GM12891 (cell line): Measurements from ENCODE around the gene KIF5C.

Source experiments
- DNase-seq: peaks from one replicate; pipeline ENCODE4 v3.0.0; 2011; ENCODE audit warnings: low spot score; ENCODE audit not compliant: insufficient read length
- FAIRE-seq: peaks from 2 replicates; lab custom pipeline; 2011; peaks lifted over from hg19 to GRCh38; lab: Jason Lieb, UNC
- PAX5 ChIP-seq: IDR thresholded peaks from 2 replicates; pipeline ENCODE4 v1.6.1; 2011; ENCODE audit warnings: low read length, moderate library complexity, mild to moderate bottlenecking; ENCODE audit not compliant: insufficient read depth, severe bottlenecking
- POLR2A ChIP-seq: IDR thresholded peaks from 2 replicates; pipeline ENCODE4 v1.6.1; 2011; ENCODE audit warnings: low read depth, low read length, control low read depth
- POLR2AphosphoS5 ChIP-seq: IDR thresholded peaks from 2 replicates; pipeline ENCODE4 v1.6.1; 2011; ENCODE audit warnings: low read depth, low read length, control low read depth
- POU2F2 ChIP-seq: IDR thresholded peaks from 2 replicates; pipeline ENCODE4 v1.6.1; 2011; ENCODE audit warnings: low read depth, mild to moderate bottlenecking, control low read depth, low read length, moderate library complexity
- SPI1 ChIP-seq: IDR thresholded peaks from 2 replicates; pipeline ENCODE4 v1.6.1; 2011; ENCODE audit warnings: low read depth, low read length, control low read depth
- TAF1 ChIP-seq: IDR thresholded peaks from 2 replicates; pipeline ENCODE4 v1.6.1; 2011; ENCODE audit warnings: low read depth, low read length, control low read depth

The KIF5C gene

GRCh38 chr2:149040451-149040850 is 165.4 kb downstream of the KIF5C start:
- DNase-seq (no peak), FAIRE-seq (peak; percentile 72)
- TF ChIP-seq POLR2AphosphoS5 (no peak), POLR2A (no peak)

- FAIRE-seq, result no peak
- DNase-seq, result no peak
- TF ChIP-seq POU2F2 (no peak), POLR2A (no peak), SPI1 (no peak), TAF1 (no peak), PAX5 (no peak), POLR2AphosphoS5 (no peak)
Measured at GRCh38 chr2:149041482-149041881, 166.5 kb downstream of the KIF5C start.

GRCh38 chr2:149042881-149043280 is 167.9 kb downstream of the KIF5C start:
- no peak for DNase-seq
- no peak for TF ChIP-seq PAX5
- no peak for TF ChIP-seq POLR2A
- no peak for TF ChIP-seq TAF1
- TF ChIP-seq SPI1, result no peak
- no peak for TF ChIP-seq POU2F2
- no peak for TF ChIP-seq POLR2AphosphoS5
- FAIRE-seq, result no peak

- DNase-seq (no peak), FAIRE-seq (no peak)
- no peak for TF ChIP-seq SPI1
- no peak for TF ChIP-seq POLR2AphosphoS5
- no peak for TF ChIP-seq POLR2A
- TF ChIP-seq PAX5, result no peak
- TF ChIP-seq POU2F2, result no peak
- TF ChIP-seq TAF1, result no peak
Measured at GRCh38 chr2:149044500-149044899, 169.5 kb downstream of the KIF5C start.

GRCh38 chr2:149047118-149047517 is 172.1 kb downstream of the KIF5C start:
- DNase-seq (no peak), FAIRE-seq (no peak)
- no peak for TF ChIP-seq PAX5

- TF ChIP-seq POU2F2, result no peak
- TF ChIP-seq POLR2AphosphoS5, result no peak
- TF ChIP-seq SPI1, result no peak
- TF ChIP-seq TAF1, result no peak
- no peak for TF ChIP-seq PAX5
- TF ChIP-seq POLR2A, result no peak
- no peak for DNase-seq
- peak; percentile 64 for FAIRE-seq
Measured at GRCh38 chr2:149049142-149049541, 174.1 kb downstream of the KIF5C start.

- TF ChIP-seq POLR2AphosphoS5, result no peak
- no peak for TF ChIP-seq TAF1
- no peak for TF ChIP-seq POLR2A
- peak; percentile 84 for FAIRE-seq
- DNase-seq, result no peak
Measured at GRCh38 chr2:149050188-149050587, 175.2 kb downstream of the KIF5C start.

GRCh38 chr2:149055751-149056150 is 180.7 kb downstream of the KIF5C start:
- TF ChIP-seq POU2F2 (no peak), TAF1 (no peak), PAX5 (no peak), POLR2AphosphoS5 (no peak), POLR2A (no peak), SPI1 (no peak)
- DNase-seq (no peak), FAIRE-seq (no peak)

- peak; percentile 40 for FAIRE-seq
- no peak for DNase-seq
- TF ChIP-seq TAF1, result no peak
- no peak for TF ChIP-seq POLR2AphosphoS5
- TF ChIP-seq SPI1, result no peak
- TF ChIP-seq PAX5, result no peak
- TF ChIP-seq POLR2A, result no peak
- TF ChIP-seq POU2F2, result no peak
Measured at GRCh38 chr2:149056541-149057255, 181.7 kb downstream of the KIF5C start.

GRCh38 chr2:149057401-149057800 is 182.4 kb downstream of the KIF5C start:
- TF ChIP-seq TAF1, result no peak
- TF ChIP-seq POU2F2, result no peak
- no peak for TF ChIP-seq POLR2AphosphoS5
- no peak for TF ChIP-seq SPI1
- TF ChIP-seq PAX5, result no peak
- TF ChIP-seq POLR2A, result no peak
- FAIRE-seq (no peak), DNase-seq (no peak)
